Measurements from ENCODE around the gene ITIH4.

DNA sequence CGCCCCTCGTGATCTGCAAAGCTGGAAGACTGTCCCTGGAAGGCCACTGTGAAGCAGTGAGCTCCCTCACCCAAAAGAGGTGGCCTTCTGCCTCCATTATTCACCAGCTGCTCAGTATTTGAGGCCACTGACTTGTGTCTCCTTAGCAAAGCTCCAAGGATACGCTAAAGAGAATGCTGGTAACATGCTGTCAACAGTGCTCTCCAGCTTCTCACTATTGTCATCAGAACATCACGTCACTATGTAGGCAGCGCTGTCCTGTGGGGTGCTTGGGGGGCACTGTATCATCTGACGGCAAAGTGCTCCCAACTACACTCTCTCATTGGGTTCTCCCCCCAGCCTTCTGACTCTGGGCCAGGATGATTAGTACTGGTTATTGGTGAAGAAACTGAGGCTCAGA lies 14.3 kb downstream of the ITIH4 start:
- TF ChIP-seq, protein P1, sequence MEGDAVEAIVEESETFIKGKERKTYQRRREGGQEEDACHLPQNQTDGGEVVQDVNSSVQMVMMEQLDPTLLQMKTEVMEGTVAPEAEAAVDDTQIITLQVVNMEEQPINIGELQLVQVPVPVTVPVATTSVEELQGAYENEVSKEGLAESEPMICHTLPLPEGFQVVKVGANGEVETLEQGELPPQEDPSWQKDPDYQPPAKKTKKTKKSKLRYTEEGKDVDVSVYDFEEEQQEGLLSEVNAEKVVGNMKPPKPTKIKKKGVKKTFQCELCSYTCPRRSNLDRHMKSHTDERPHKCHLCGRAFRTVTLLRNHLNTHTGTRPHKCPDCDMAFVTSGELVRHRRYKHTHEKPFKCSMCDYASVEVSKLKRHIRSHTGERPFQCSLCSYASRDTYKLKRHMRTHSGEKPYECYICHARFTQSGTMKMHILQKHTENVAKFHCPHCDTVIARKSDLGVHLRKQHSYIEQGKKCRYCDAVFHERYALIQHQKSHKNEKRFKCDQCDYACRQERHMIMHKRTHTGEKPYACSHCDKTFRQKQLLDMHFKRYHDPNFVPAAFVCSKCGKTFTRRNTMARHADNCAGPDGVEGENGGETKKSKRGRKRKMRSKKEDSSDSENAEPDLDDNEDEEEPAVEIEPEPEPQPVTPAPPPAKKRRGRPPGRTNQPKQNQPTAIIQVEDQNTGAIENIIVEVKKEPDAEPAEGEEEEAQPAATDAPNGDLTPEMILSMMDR (IDR thresholded peaks at IDR 0.05), result no peak
- no peak for TF ChIP-seq POLR2A (IDR thresholded peaks at IDR 0.05)

Data from thyroid gland (tissue), 4 donors.